ENCODE measurements around the gene PKN1. TPM values are rescaled to one million over a fixed set of nuclear protein-coding genes. Genes with fewer than 3 reads are reported as not detected.
A peak's percentile ranks its signal among the peaks of the same experiment; 100 is the strongest.

The PKN1 gene
- total and polyA plus RNA-seq, 2 of the 4 experiments (the other 2 are of a cell fraction), result 39.1 to 41.4 TPM

DNA sequence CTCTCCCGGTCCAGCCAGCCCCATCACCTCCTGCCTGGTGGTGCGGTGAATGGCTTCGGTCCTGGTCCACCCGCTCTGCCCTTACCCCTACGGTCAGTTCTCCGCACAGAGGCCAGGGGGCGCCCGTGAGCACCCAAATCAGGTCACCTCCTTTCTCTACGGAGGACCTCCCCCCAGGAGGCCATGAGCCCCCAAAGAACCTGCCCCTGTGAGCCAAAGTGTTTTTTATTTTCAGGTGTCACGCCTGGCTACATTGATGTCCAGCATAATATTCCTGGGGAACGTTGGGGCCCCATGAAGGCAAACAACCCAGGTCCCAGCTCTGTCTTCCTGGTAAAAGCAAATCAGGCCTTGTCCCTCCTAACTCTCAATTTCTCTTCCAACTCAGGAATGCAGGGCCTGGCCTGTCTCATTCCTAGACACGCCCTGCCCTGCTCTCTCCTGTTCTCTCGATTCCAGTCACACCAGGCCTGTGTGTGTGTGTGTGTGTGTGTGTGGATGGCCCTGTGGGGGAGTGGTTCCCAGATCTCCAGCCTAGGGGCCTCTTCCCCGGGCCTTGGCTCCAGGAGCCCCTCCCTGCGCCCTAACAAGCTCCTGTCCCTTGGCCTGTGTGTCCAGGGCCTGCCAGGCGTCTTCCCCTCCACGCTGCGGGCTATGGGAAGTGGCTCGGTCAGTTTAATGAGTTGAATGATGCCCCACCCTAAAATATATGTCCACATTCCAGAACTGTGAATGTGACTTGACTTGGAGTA is 72.6 kb downstream of the PKN1 start (continued):
- TF ChIP-seq RAD21 (IDR thresholded peaks at IDR 0.05; ENCODE audit: low read length), result peak; percentile 38
- no peak for TF ChIP-seq NFE2L2 (IDR thresholded peaks at IDR 0.05; ENCODE audit: low read depth, low read length)

DNA sequence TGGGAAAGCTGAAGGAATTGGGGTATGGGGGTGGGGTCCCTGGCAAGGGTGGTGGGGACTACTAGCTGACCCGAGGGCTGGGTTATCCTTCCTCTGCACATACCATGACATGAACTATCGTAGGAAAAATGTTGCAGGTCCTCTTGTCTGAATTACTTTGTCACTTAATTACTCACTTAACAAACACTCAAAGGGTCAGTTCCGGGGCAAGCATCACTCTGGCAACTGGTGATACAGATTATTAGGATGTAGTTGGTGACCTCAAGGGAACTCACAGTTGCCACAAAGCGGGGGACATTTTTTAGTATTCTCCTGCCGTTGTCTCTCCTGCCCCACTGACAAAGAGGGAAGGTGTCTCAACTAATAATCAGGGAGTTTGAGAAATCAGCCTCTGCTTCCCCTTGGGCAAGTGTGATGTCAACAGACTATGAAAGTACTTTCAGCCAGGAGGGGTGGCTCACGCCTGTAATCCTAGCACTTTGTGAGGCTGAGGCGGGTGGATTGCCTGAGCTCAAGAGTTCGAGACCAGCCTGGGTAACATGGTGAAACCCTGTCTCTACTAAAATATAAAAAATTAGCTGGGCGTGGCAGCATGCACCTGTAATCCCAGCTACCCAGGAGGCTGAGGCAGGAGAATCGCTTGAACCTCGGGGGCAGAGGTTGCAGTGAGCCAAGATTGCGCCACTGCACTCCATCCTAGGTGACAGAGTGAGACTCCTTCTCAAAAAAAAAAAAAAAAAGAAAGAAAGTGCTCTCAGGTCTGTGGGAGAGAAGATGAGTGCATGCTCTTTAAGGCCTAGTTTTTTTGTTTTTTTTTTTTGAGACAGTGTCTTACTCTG is 74.8 kb downstream of the PKN1 start:
- H3K4me2 ChIP-seq (ENCODE audit: low read depth, low read length), result no peak overlapping the region; the same call in 1 of the 2 replicates
- peak; percentile 67 for DNase-seq
- peak; percentile 19 for ATAC-seq (ENCODE audit: low read depth)
- no peak for TF ChIP-seq NFE2L2 (IDR thresholded peaks at IDR 0.05; ENCODE audit: low read depth, low read length)
- no peak for TF ChIP-seq RCOR1 (IDR thresholded peaks at IDR 0.05; ENCODE audit: insufficient replicate concordance, low read length)
- TF ChIP-seq CHD1 (IDR thresholded peaks at IDR 0.05; ENCODE audit: low read depth, low read length), result no peak
- TF ChIP-seq BHLHE40 (IDR thresholded peaks at IDR 0.05; ENCODE audit: low read depth, low read length), result no peak
- TF ChIP-seq, protein P1, sequence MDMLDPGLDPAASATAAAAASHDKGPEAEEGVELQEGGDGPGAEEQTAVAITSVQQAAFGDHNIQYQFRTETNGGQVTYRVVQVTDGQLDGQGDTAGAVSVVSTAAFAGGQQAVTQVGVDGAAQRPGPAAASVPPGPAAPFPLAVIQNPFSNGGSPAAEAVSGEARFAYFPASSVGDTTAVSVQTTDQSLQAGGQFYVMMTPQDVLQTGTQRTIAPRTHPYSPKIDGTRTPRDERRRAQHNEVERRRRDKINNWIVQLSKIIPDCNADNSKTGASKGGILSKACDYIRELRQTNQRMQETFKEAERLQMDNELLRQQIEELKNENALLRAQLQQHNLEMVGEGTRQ (IDR thresholded peaks at IDR 0.05; ENCODE audit: low read depth, low read length), result no peak
- no peak for TF ChIP-seq CEBPB (IDR thresholded peaks at IDR 0.05; ENCODE audit: low read depth, low read length)
- no peak for TF ChIP-seq RAD21 (IDR thresholded peaks at IDR 0.05; ENCODE audit: low read length)
- no peak for TF ChIP-seq MAFK (IDR thresholded peaks at IDR 0.05; ENCODE audit: low read depth, low read length)
- no peak for TF ChIP-seq SMC3 (IDR thresholded peaks at IDR 0.05; ENCODE audit: low read depth, low read length)
- no peak for TF ChIP-seq RFX5 (IDR thresholded peaks at IDR 0.05; ENCODE audit: low read depth, low read length)
- no peak for TF ChIP-seq FOS (IDR thresholded peaks at IDR 0.05; ENCODE audit: low read depth, low read length)

More for the DNA sequence above, 74.8 kb downstream of the PKN1 start:
- WGBS, 2 experiments (ENCODE audit: extremely low coverage in 2 of 2, insufficient read length in 1 of 2), result 42% methylated on average over 3 of the region's 12 CpGs; no CpG with 5 or more reads in 1 of the 2 experiments
- Histone ChIP-seq H3K79me1 (ENCODE audit: low read depth in 1 of 2, low read length in 2 of 2) (peaks cover 0 to 17% of the 10 kb centered on the region in 2 experiments; a peak in 2 of 4 replicates), H3K36me3 (ENCODE audit: control insufficient read depth, insufficient read depth, low read length) (no peaks in the 10 kb centered on the region), H4K91ac (ENCODE audit: insufficient read depth, low read depth, low read length) (peak overlapping the region; percentile 88; the same call in 1 of the 2 replicates), H3K9ac (ENCODE audit: low read depth, low read length) (no peak overlapping the region), H3K9me1 (ENCODE audit: insufficient read depth, low read length) (peaks cover 10% of the 10 kb centered on the region; the same call in 1 of the 2 replicates), H3K14ac (replicated peaks; ENCODE audit: low read depth, low read length) (no peak overlapping the region), H2AK5ac (ENCODE audit: low read depth, low read length) (peak overlapping the region; percentile 85), H4K20me1 (ENCODE audit: insufficient read depth, low read length) (0 out of 2 replicates have a peak, but pooled peaks cover 4% of the 10 kb centered on the region), H3K27me3 (ENCODE audit: control insufficient read depth, insufficient read depth, low read length) (no peaks in the 10 kb centered on the region), H3K56ac (ENCODE audit: extremely low read depth, insufficient read depth, low read length) (no peak overlapping the region), H3K23ac (ENCODE audit: low read depth, low read length) (no peak overlapping the region), H2BK120ac (ENCODE audit: low read depth, low read length) (peak overlapping the region; percentile 65), H3K9me3 (ENCODE audit: control insufficient read depth, insufficient read depth, low read length) (no peaks in the 10 kb centered on the region), H4K8ac (ENCODE audit: low read depth in 2 of 2, low read length in 2 of 2) (peak overlapping the region in 1 of 2 experiments; percentile 67; a peak in 2 of 4 replicates), H2BK15ac (ENCODE audit: low read depth, low read length) (0 out of 3 replicates have a peak overlapping the region, but pooled peaks have one; percentile 2), H2AK9ac (replicated peaks; ENCODE audit: low read depth, low read length, poor library complexity) (no peak overlapping the region), H2AFZ (replicated peaks; ENCODE audit: low read length, poor library complexity) (no peak overlapping the region), H3K27ac (ENCODE audit: insufficient read depth, low read length) (peak overlapping the region; percentile 29), H2BK5ac (ENCODE audit: low read depth, low read length, poor library complexity, severe bottlenecking) (peak overlapping the region; percentile 33), H3K4me1 (ENCODE audit: control insufficient read depth, insufficient read depth, low read length) (peaks cover 16% of the 10 kb centered on the region), H3K4ac (ENCODE audit: low read depth, low read length) (peak overlapping the region; percentile 92), H4K5ac (ENCODE audit: low read depth, low read length) (no peak overlapping the region), H2BK20ac (ENCODE audit: low read depth, low read length) (peak overlapping the region; percentile 9), H3K4me3 (ENCODE audit: insufficient read depth, low read depth, low read length) (no peak overlapping the region), H3K18ac (ENCODE audit: low read depth, low read length) (no peak overlapping the region)
- CTCF ChIA-PET, result no interaction called here
- no TSS peak for BruUV-seq (replicated peaks)
- POLR2A ChIA-PET (ENCODE audit: unreplicated experiment), result interaction anchor here (0.8 kb wide), 1 partner anchor 11 kb away, joined by 20 read pairs; no protein-coding TSS in a partner anchor
- dilution Hi-C loops (cut with HindIII; ENCODE audit: low sequenced_read_pairs, unreplicated experiment) (no loop called here), intact Hi-C loops (cut with micrococcal nuclease) (no loop called here), in situ Hi-C loops (cut with MboI; ENCODE audit: low sequenced_read_pairs) (no loop called here)

Data from IMR-90 (cell line).